HEK293 (cell line): ENCODE results near the gene UBAP2.

ENCODE experiments used
- BCL6B ChIP-seq: fragments of 450-650 bp; formaldehyde crosslinking; IDR thresholded peaks from 2 replicates; pipeline ENCODE4 v1.5.1; 2017; ENCODE audit warnings: missing biosample characterization, missing genetic modification characterization
- HOXD13 ChIP-seq: sonication (generic); formaldehyde crosslinking; IDR thresholded peaks from 2 replicates; pipeline ENCODE4 v1.8.0; 2022; ENCODE audit warnings: missing genetic modification reagents, borderline replicate concordance
- KLF8 ChIP-seq: fragments of 450-650 bp; formaldehyde crosslinking; IDR thresholded peaks from 2 replicates; pipeline ENCODE4 v1.5.1; 2016; ENCODE audit warnings: missing biosample characterization, missing genetic modification characterization
- MZF1 ChIP-seq: fragments of 450-650 bp; formaldehyde crosslinking; IDR thresholded peaks from 2 replicates; pipeline ENCODE4 v1.5.1; 2017; ENCODE audit warnings: missing biosample characterization, missing genetic modification characterization, borderline replicate concordance
- PRDM1 ChIP-seq: fragments of 450-650 bp; formaldehyde crosslinking; IDR thresholded peaks from 2 replicates; pipeline ENCODE4; 2016; ENCODE audit warnings: missing biosample characterization, missing genetic modification characterization
- TRIM28 ChIP-seq: IDR thresholded peaks from 2 replicates; pipeline ENCODE4 v1.6.1; 2011; ENCODE audit warnings: low read length, control low read depth, borderline replicate concordance
- ZBTB10 ChIP-seq: fragments of 450-650 bp; formaldehyde crosslinking; IDR thresholded peaks from 2 replicates; pipeline ENCODE4 v1.5.1; 2016; ENCODE audit warnings: missing biosample characterization, missing genetic modification characterization
- ZBTB44 ChIP-seq: fragments of 450-650 bp; IDR thresholded peaks from 2 replicates; pipeline ENCODE4 v1.5.1; 2018; ENCODE audit warnings: missing biosample characterization, mild to moderate bottlenecking, missing genetic modification characterization
- ZBTB49 ChIP-seq: fragments of 450-650 bp; formaldehyde crosslinking; IDR thresholded peaks from 2 replicates; pipeline ENCODE4 v1.5.1; 2016; ENCODE audit warnings: missing biosample characterization, missing genetic modification characterization, low read depth
- ZBTB8A ChIP-seq: fragments of 450-650 bp; formaldehyde crosslinking; IDR thresholded peaks from 2 replicates; pipeline ENCODE4 v1.5.1; 2016; ENCODE audit warnings: missing biosample characterization, missing genetic modification characterization
- ZNF132 ChIP-seq: fragments of 450-650 bp; formaldehyde crosslinking; IDR thresholded peaks from 2 replicates; pipeline ENCODE4 v1.5.1; 2017; ENCODE audit warnings: missing biosample characterization, missing genetic modification characterization, borderline replicate concordance
- ZNF138 ChIP-seq: fragments of 450-650 bp; formaldehyde crosslinking; IDR thresholded peaks from 2 replicates; pipeline ENCODE4 v1.5.1; 2016; ENCODE audit warnings: missing biosample characterization, missing genetic modification characterization, borderline replicate concordance
- ZNF148 ChIP-seq: fragments of 450-650 bp; formaldehyde crosslinking; IDR thresholded peaks from 2 replicates; pipeline ENCODE4 v1.5.0; 2017; ENCODE audit warnings: missing biosample characterization, missing genetic modification characterization, borderline replicate concordance
- ZNF23 ChIP-seq: fragments of 450-650 bp; formaldehyde crosslinking; IDR thresholded peaks from 2 replicates; pipeline ENCODE4 v1.5.1; 2016; ENCODE audit warnings: missing biosample characterization, missing genetic modification characterization, borderline replicate concordance
- ZNF274 ChIP-seq, 2 experiments: fragments of 200-500 bp in 1 of 2; fragments of 450-650 bp in 1 of 2; sonication (Bioruptor generic) in 1 of 2; formaldehyde crosslinking in 1 of 2; IDR thresholded peaks; 2 replicates each; pipeline versions ENCODE4 v1.5.1 to v1.6.1; 2014 to 2016; ENCODE audit warnings: borderline replicate concordance in 1 of 2, inconsistent platforms in 1 of 2, low read length in 1 of 2, missing biosample characterization in 1 of 2, missing genetic modification characterization in 1 of 2
- ZNF280C ChIP-seq: fragments of 450-650 bp; formaldehyde crosslinking; IDR thresholded peaks from 2 replicates; pipeline ENCODE4 v1.5.1; 2016; ENCODE audit warnings: missing biosample characterization, missing genetic modification characterization
- ZNF292 ChIP-seq: fragments of 450-650 bp; formaldehyde crosslinking; IDR thresholded peaks from 2 replicates; pipeline ENCODE4 v1.5.1; 2016; ENCODE audit warnings: low read depth, missing biosample characterization, missing genetic modification characterization, borderline replicate concordance
- ZNF362 ChIP-seq: fragments of 450-650 bp; formaldehyde crosslinking; IDR thresholded peaks from 2 replicates; pipeline ENCODE4 v1.5.1; 2016; ENCODE audit warnings: missing biosample characterization, missing genetic modification characterization
- ZNF548 ChIP-seq: fragments of 450-650 bp; formaldehyde crosslinking; IDR thresholded peaks from 2 replicates; pipeline ENCODE4 v1.5.1; 2016; ENCODE audit warnings: missing biosample characterization, missing genetic modification characterization
- ZSCAN5A ChIP-seq: fragments of 450-650 bp; formaldehyde crosslinking; IDR thresholded peaks from 2 replicates; pipeline ENCODE4 v1.5.1; 2016; ENCODE audit warnings: missing biosample characterization, missing genetic modification characterization
- ZXDB ChIP-seq: fragments of 450-650 bp; formaldehyde crosslinking; IDR thresholded peaks from 2 replicates; pipeline ENCODE4 v1.5.1; 2016; ENCODE audit warnings: missing biosample characterization, missing genetic modification characterization

UBAP2 gene

GRCh38 chr9:33884856-33885701 lies 163.6 kb downstream of the UBAP2 start (continued):
- TF ChIP-seq ZBTB10 (tag by site-specific recombination) (no peak), MZF1 (tag by site-specific recombination) (0 out of 2 replicates have a peak, but pooled peaks have one; percentile 12), ZBTB49 (tag by site-specific recombination) (no peak), HOXD13 (no peak), ZNF138 (tag by site-specific recombination) (no peak), ZNF548 (tag by site-specific recombination) (no peak), ZBTB44 (tag by site-specific recombination) (0 out of 2 replicates have a peak, but pooled peaks have one; percentile 11), ZSCAN5A (no peak), BCL6B (tag by site-specific recombination) (peak; percentile 82), ZNF362 (no peak), ZNF292 (tag by site-specific recombination) (no peak), ZNF274 (IDR thresholded peaks at IDR 0.05; ENCODE audit: low read length) (no peak), ZNF274 (tag by site-specific recombination; IDR thresholded peaks at IDR 0.05; ENCODE audit: borderline replicate concordance) (no peak), ZNF148 (tag by site-specific recombination) (no peak), ZNF23 (tag by site-specific recombination) (no peak), ZBTB8A (tag by site-specific recombination) (no peak), ZXDB (tag by site-specific recombination) (no peak), ZNF132 (tag by site-specific recombination) (no peak), ZNF280C (tag by site-specific recombination) (no peak), PRDM1 (0 out of 2 replicates have a peak, but pooled peaks have one; percentile 7), KLF8 (no peak), TRIM28 (peak; percentile 66; the same call in 1 of the 2 replicates)
